ENCODE measurements around the gene SLC9C1.

SLC9C1 gene

GRCh38 chr3:112097378-112097777 lies 196.6 kb downstream of the SLC9C1 start:
- TF ChIP-seq CTCF (IDR thresholded peaks at IDR 0.05), result no peak
- Histone ChIP-seq H3K9me3 (no peaks in the 10 kb centered on the region), H3K4me1 (ENCODE audit: control insufficient read depth in 1 of 2, insufficient read depth in 1 of 2, low read depth in 1 of 2, low read length in 1 of 2) (no peaks in the 10 kb centered on the region), H3K27ac (no peak overlapping the region), H3K4me3 (ENCODE audit: low read depth in 1 of 2, low read length in 1 of 2) (no peak overlapping the region), H3K27me3 (peaks cover 73% of the 10 kb centered on the region), H3K36me3 (no peaks in the 10 kb centered on the region)

GRCh38 chr3:112096176-112096575 lies 197.8 kb downstream of the SLC9C1 start:
- H3K36me3 ChIP-seq, result no peaks in the 10 kb centered on the region
- no peaks in the 10 kb centered on the region for H3K9me3 ChIP-seq
- H3K4me3 ChIP-seq (ENCODE audit: low read depth in 1 of 2, low read length in 1 of 2), result no peak overlapping the region
- no peak for TF ChIP-seq CTCF (IDR thresholded peaks at IDR 0.05)
- peaks cover 0 to 1% of the 10 kb centered on the region in 2 experiments for H3K4me1 ChIP-seq (ENCODE audit: control insufficient read depth in 1 of 2, insufficient read depth in 1 of 2, low read depth in 1 of 2, low read length in 1 of 2)
- no peak overlapping the region for H3K27ac ChIP-seq
- H3K27me3 ChIP-seq, result peaks cover 85% of the 10 kb centered on the region

- no peak for TF ChIP-seq CTCF (IDR thresholded peaks at IDR 0.05)
- Histone ChIP-seq H3K4me1 (ENCODE audit: control insufficient read depth in 1 of 2, insufficient read depth in 1 of 2, low read depth in 1 of 2, low read length in 1 of 2) (peaks cover 3 to 6% of the 10 kb centered on the region in 2 experiments), H3K9me3 (no peaks in the 10 kb centered on the region), H3K27ac (no peak overlapping the region), H3K4me3 (ENCODE audit: low read depth in 1 of 2, low read length in 1 of 2) (no peak overlapping the region), H3K36me3 (no peaks in the 10 kb centered on the region), H3K27me3 (peaks cover 90% of the 10 kb centered on the region)
These were observed 198.3 kb downstream of the SLC9C1 start for GRCh38 chr3:112095731-112096130.

- no peak overlapping the region for H3K27ac ChIP-seq
- H3K4me3 ChIP-seq (ENCODE audit: low read depth in 1 of 2, low read length in 1 of 2), result no peak overlapping the region
- H3K27me3 ChIP-seq, result peaks cover 97% of the 10 kb centered on the region
- TF ChIP-seq CTCF (IDR thresholded peaks at IDR 0.05), result no peak
- H3K36me3 ChIP-seq, result no peaks in the 10 kb centered on the region
- peaks cover 10 to 12% of the 10 kb centered on the region in 2 experiments for H3K4me1 ChIP-seq (ENCODE audit: control insufficient read depth in 1 of 2, insufficient read depth in 1 of 2, low read depth in 1 of 2, low read length in 1 of 2)
- H3K9me3 ChIP-seq, result no peaks in the 10 kb centered on the region
These were observed 200.9 kb downstream of the SLC9C1 start for GRCh38 chr3:112093180-112093522.

- no peak overlapping the region for H3K4me3 ChIP-seq (ENCODE audit: low read depth in 1 of 2, low read length in 1 of 2)
- peaks cover 97% of the 10 kb centered on the region for H3K27me3 ChIP-seq
- no peak for TF ChIP-seq CTCF (IDR thresholded peaks at IDR 0.05)
- H3K27ac ChIP-seq, result no peak overlapping the region
- no peaks in the 10 kb centered on the region for H3K9me3 ChIP-seq
- H3K36me3 ChIP-seq, result no peaks in the 10 kb centered on the region
- peaks cover 10 to 12% of the 10 kb centered on the region in 2 experiments for H3K4me1 ChIP-seq (ENCODE audit: control insufficient read depth in 1 of 2, insufficient read depth in 1 of 2, low read depth in 1 of 2, low read length in 1 of 2)
These were observed 201.4 kb downstream of the SLC9C1 start for GRCh38 chr3:112092496-112093179.

Data from neutrophil (primary cell).